LNCAP (cell line): Measurements from ENCODE around the gene MRPL27.

Experiments
- TF ChIP-seq, protein P1 (sequence below): fragments of 450-650 bp; IDR thresholded peaks from 2 replicates; pipeline ENCODE4 v1.5.1; 2017; ENCODE audit warnings: mild to moderate bottlenecking

Gene MRPL27

DNA sequence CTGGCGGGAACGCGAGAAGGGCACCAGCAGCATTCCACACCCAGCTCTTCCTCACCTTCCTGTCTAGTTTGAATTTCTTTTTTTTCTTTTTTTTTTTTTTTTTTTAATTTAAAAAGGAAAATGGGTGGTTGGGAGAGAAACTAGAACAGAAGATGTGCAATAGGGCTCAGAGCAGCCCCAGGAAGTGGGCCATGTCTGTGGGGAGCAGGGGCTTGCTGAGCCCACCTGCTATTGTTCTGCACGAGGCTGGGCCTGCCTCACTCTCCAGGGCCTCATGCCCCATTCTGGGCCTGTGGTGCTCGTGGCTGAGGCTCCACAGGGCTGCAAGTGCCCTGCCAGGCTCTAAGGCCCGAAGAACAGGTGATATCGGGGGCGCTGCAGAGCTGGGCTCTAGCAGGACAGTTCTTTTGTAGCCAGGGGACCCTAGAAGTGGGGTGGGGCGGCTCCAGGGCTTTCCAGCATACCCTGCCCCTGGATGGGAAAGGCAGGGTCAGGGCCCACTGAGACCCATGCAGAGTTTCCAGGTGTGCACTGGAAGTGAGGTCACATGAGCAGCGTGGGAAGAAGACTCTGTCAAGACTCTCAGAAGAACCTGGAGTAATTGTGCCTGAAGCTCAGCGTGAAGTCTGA is 12.4 kb downstream of the MRPL27 start:
- TF ChIP-seq, protein P1, sequence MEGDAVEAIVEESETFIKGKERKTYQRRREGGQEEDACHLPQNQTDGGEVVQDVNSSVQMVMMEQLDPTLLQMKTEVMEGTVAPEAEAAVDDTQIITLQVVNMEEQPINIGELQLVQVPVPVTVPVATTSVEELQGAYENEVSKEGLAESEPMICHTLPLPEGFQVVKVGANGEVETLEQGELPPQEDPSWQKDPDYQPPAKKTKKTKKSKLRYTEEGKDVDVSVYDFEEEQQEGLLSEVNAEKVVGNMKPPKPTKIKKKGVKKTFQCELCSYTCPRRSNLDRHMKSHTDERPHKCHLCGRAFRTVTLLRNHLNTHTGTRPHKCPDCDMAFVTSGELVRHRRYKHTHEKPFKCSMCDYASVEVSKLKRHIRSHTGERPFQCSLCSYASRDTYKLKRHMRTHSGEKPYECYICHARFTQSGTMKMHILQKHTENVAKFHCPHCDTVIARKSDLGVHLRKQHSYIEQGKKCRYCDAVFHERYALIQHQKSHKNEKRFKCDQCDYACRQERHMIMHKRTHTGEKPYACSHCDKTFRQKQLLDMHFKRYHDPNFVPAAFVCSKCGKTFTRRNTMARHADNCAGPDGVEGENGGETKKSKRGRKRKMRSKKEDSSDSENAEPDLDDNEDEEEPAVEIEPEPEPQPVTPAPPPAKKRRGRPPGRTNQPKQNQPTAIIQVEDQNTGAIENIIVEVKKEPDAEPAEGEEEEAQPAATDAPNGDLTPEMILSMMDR, result no peak

DNA sequence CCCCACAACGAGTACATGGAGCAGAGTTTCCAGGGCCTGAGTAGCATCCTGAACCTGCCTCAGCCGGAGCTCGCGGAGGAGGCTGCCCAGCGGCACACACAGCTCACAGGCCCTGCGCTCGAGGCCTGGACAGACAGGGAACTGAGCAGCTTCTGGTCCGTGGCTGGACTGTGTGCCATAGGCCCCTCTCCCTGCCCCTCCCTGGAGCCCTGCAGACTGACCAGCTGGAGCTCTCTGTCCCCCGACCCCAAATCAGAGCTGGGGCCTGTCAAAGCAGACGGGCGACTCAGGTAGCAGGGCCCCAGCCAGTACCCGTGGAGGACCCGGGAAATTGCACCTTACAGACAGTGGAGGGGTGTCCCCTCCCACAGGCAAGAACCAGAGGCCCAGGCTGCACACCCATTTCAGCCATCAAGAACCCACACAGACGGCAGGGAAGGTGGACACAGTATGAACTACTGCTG is 13.0 kb downstream of the MRPL27 start:
- TF ChIP-seq, protein P1, result no peak

DNA sequence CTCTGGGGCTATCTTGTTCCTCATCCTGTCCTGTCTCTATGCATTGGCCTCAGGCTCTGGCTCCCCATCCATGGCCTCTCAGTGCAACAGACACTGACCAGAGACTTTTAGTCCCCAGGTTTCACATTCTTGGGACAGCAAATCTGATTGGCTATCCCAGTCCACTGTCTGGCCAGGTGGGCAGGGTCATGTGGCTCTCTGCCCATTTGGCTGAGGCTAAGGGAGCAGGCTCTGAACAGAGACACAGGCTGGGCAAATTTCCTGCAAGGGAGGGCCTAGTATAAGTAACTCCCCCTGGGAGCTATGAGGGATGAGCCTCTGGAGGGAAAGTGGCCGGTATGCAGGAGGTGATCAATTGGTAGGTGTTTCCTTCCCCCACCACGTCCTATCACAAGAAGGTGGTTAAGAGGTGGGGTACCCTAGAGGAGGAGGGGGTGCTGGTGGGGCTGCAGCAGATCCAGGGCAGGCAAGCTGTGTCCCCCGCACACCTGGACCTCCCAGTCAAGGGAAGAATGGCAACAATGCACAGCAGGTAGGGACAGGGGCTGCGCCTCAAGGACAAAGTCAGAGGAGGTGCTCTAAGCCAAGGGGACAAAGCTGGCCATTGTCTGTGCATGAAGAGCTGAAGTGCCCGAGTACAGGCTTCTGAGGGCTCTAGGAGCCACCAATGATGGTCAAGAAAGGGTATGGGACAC is 13.8 kb downstream of the MRPL27 start:
- TF ChIP-seq, protein P1, result no peak

DNA sequence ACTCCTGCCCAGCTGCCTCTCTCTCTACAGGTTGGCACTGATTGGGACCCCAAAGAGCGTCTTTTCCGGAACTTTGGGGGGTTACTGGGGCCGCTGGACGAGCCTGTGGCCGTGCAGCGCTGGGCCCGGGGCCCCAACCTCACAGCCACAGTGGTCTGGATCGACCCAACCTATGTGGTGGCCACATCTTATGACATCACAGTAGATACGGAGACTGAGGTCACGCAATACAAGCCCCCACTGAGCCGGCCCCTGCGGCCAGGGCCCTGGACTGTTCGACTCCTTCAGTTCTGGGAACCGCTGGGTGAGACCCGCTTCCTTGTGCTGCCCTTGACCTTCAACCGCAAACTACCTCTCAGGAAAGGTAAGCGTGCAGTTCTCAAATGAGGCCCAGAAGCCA is 14.8 kb downstream of the MRPL27 start:
- TF ChIP-seq, protein P1, result no peak

DNA sequence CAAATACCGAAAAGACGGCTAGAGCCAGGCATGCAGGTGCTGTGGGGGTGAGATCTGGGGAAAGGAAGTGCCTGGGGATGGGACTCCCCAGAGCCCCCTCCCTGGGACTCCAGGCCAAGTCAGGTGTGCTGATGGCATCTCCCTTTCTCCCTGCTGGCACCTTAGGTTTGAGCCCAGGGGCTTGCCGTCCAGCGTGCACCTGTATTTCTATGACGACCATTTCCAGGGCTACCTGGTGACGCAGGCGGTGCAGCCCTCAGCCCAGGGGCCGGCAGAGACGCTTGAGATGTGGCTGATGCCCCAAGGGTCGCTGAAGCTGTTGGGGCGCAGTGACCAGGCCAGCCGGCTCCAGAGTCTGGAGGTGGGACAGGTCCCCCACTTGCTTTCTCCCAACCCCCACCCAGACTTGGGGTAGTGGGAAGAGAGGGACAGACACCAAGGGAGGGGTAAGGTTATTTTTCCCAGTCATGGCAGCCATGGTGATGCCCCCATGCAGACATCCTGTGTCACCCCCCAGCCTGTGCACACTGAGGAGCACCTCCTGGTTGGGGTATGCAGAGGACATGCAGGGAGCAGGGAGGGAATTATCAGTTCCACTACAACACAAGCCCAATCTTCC is 16.0 kb downstream of the MRPL27 start:
- TF ChIP-seq, protein P1, result no peak

DNA sequence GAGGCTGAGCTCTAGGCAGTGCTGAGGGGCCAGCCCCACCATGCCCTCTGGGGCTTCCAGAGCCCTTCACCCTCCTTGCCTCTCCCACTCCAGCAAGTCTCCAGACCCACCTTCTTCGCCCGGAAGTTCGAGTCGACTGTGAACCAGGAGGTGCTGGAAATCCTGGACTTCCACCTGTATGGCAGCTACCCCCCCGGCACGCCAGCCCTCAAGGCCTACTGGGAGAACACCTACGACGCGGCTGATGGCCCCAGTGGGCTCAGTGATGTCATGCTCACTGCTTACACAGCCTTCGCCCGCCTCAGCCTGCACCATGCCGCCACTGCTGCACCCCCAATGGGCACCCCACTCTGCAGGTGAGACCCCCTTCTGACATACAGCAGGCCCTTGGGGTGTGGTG is 16.6 kb downstream of the MRPL27 start:
- TF ChIP-seq, protein P1, result no peak

DNA sequence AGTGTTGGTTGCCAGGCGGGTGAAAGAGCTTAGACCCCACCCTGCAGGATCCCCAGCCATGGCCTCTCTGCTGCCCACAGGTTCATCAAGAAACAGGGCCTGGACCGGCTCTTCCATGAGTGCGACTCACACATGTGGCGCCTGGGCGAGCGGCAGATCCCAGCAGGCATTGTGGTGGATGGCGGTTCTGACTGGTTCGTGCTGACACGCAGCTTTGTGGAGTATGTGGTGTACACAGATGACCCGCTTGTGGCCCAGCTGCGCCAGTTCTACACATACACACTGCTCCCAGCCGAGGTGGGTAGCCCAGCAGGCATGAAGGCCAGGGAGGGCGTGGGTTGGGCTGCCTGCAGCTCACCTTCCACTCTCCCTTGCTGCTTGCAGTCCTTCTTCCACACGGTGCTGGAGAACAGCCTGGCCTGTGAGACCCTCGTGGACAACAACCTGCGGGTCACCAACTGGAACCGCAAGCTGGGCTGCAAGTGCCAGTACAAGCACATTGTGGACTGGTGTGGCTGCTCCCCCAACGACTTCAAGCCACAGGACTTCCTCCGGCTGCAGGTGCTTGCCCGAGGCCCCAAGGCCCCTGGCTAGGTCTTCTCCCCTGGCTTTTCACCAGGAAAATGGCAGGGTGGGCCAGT is 17.2 kb downstream of the MRPL27 start:
- TF ChIP-seq, protein P1, result no peak
